Stimulated activated naive CD8-positive, alpha-beta T cell treated with anti-CD3 and anti-CD28 coated beads, Interleukin-15, Interleukin-2, amounts not matched to agents 100 ng/mL and 50 ng/mL, for 24 hours (primary cell): ENCODE data around the gene BUD31.
"Not testable (repeated sequence)": the region's sequence is repeated elsewhere in the genome, so short reads cannot be mapped to it uniquely, and the experiment has no call there.

Experiments
- H3K27ac Mint-ChIP-seq: one replicate; pipeline ENCODE4 v1.8.0; 2021; ENCODE audit warnings: mild to moderate bottlenecking, mixed read lengths
- H3K27me3 Mint-ChIP-seq: one replicate; pipeline ENCODE4 v1.8.0; 2021; ENCODE audit warnings: mixed read lengths
- H3K36me3 Mint-ChIP-seq: one replicate; pipeline ENCODE4 v1.8.0; 2021; ENCODE audit warnings: low read depth, mixed read lengths
- H3K4me1 Mint-ChIP-seq: one replicate; pipeline ENCODE4 v1.8.0; 2021; ENCODE audit warnings: low read depth, mixed read lengths
- H3K4me3 Mint-ChIP-seq: one replicate; pipeline ENCODE4 v1.8.0; 2021; ENCODE audit warnings: mild to moderate bottlenecking, mixed read lengths
- H3K9me3 Mint-ChIP-seq: one replicate; pipeline ENCODE4 v1.8.0; 2021; ENCODE audit warnings: mixed read lengths

BUD31 gene

GRCh38 chr7:99424932-99425730 lies 16.4 kb downstream of the BUD31 start:
- Mint-ChIP-seq H3K27ac (no peak overlapping the region), H3K4me3 (no peak overlapping the region), H3K36me3 (peaks cover 29% of the 10 kb centered on the region), H3K27me3 (no peaks in the 10 kb centered on the region), H3K9me3 (no peaks in the 10 kb centered on the region), H3K4me1 (no peaks in the 10 kb centered on the region)

- no peak overlapping the region for H3K27ac Mint-ChIP-seq
- no peaks in the 10 kb centered on the region for H3K27me3 Mint-ChIP-seq
- H3K4me1 Mint-ChIP-seq, result no peaks in the 10 kb centered on the region
- peaks cover 32% of the 10 kb centered on the region for H3K36me3 Mint-ChIP-seq
- no peaks in the 10 kb centered on the region for H3K9me3 Mint-ChIP-seq
- no peak overlapping the region for H3K4me3 Mint-ChIP-seq
These were observed 20.3 kb downstream of the BUD31 start for GRCh38 chr7:99428972-99429566.

- H3K36me3 Mint-ChIP-seq, result peaks cover 28% of the 10 kb centered on the region
- H3K4me1 Mint-ChIP-seq, result no peaks in the 10 kb centered on the region
- H3K27me3 Mint-ChIP-seq, result no peaks in the 10 kb centered on the region
- no peaks in the 10 kb centered on the region for H3K9me3 Mint-ChIP-seq
- H3K27ac Mint-ChIP-seq, result no peak overlapping the region
- no peak overlapping the region for H3K4me3 Mint-ChIP-seq
These were observed 21.0 kb downstream of the BUD31 start for GRCh38 chr7:99429756-99430155.

GRCh38 chr7:99431756-99432540 lies 23.2 kb downstream of the BUD31 start:
- peaks cover 22% of the 10 kb centered on the region for H3K36me3 Mint-ChIP-seq
- not testable (repeated sequence) for H3K27ac Mint-ChIP-seq, H3K4me3 Mint-ChIP-seq, H3K9me3 Mint-ChIP-seq, H3K4me1 Mint-ChIP-seq, H3K27me3 Mint-ChIP-seq

- Mint-ChIP-seq H3K27me3 (no peaks in the 10 kb centered on the region), H3K27ac (no peak overlapping the region), H3K4me3 (no peak overlapping the region), H3K9me3 (no peaks in the 10 kb centered on the region), H3K36me3 (peaks cover 16% of the 10 kb centered on the region), H3K4me1 (peaks cover 11% of the 10 kb centered on the region)
These were observed 24.4 kb downstream of the BUD31 start for GRCh38 chr7:99433158-99433557.

GRCh38 chr7:99437946-99438572 lies 29.3 kb downstream of the BUD31 start:
- H3K4me1 Mint-ChIP-seq, result peaks cover 42% of the 10 kb centered on the region
- H3K27me3 Mint-ChIP-seq, result no peaks in the 10 kb centered on the region
- peak overlapping the region; percentile 98 for H3K4me3 Mint-ChIP-seq
- H3K9me3 Mint-ChIP-seq, result no peaks in the 10 kb centered on the region
- H3K27ac Mint-ChIP-seq, result peak overlapping the region; percentile 97
- H3K36me3 Mint-ChIP-seq, result peaks cover 24% of the 10 kb centered on the region

- H3K9me3 Mint-ChIP-seq, result no peaks in the 10 kb centered on the region
- H3K36me3 Mint-ChIP-seq, result peaks cover 22% of the 10 kb centered on the region
- peaks cover 44% of the 10 kb centered on the region for H3K4me1 Mint-ChIP-seq
- H3K4me3 Mint-ChIP-seq, result peak within 1 kb of the TSS; percentile 98
- peak within 1 kb of the TSS; percentile 97 for H3K27ac Mint-ChIP-seq
- H3K27me3 Mint-ChIP-seq, result no peaks in the 10 kb centered on the region
These were observed 30.1 kb downstream of the BUD31 start, which contains the start of the genes CPSF4 and PTCD1 for GRCh38 chr7:99438573-99439480. Gene CPSF4, plus strand, starts transcription at chr7:99438943. Its CDS starts 140 bp downstream, at chr7:99439083. Gene PTCD1, minus strand, starts transcription at chr7:99438798. Its CDS starts 3,556 bp downstream, at chr7:99435242.

- H3K27me3 Mint-ChIP-seq, result no peaks in the 10 kb centered on the region
- H3K27ac Mint-ChIP-seq, result peak overlapping the region; percentile 82
- H3K36me3 Mint-ChIP-seq, result peaks cover 31% of the 10 kb centered on the region
- H3K4me3 Mint-ChIP-seq, result peak overlapping the region; percentile 98
- no peaks in the 10 kb centered on the region for H3K9me3 Mint-ChIP-seq
- peaks cover 44% of the 10 kb centered on the region for H3K4me1 Mint-ChIP-seq
These were observed 31.4 kb downstream of the BUD31 start for GRCh38 chr7:99440195-99440594.

GRCh38 chr7:99446096-99446495 lies 37.3 kb downstream of the BUD31 start:
- H3K27me3 Mint-ChIP-seq, result no peaks in the 10 kb centered on the region

GRCh38 chr7:99447943-99448342 lies 39.2 kb downstream of the BUD31 start:
- no peaks in the 10 kb centered on the region for H3K27me3 Mint-ChIP-seq
- H3K36me3 Mint-ChIP-seq, result peaks cover 56% of the 10 kb centered on the region

More at GRCh38 chr7:99446096-99446495, 37.3 kb downstream of the BUD31 start:
- Mint-ChIP-seq H3K36me3 (peaks cover 58% of the 10 kb centered on the region), H3K9me3 (no peaks in the 10 kb centered on the region), H3K27ac (no peak overlapping the region), H3K4me1 (peaks cover 12% of the 10 kb centered on the region), H3K4me3 (no peak overlapping the region)

GRCh38 chr7:99448855-99449254 lies 40.1 kb downstream of the BUD31 start:
- H3K9me3 Mint-ChIP-seq, result no peaks in the 10 kb centered on the region
- H3K27me3 Mint-ChIP-seq, result no peaks in the 10 kb centered on the region
- peaks cover 57% of the 10 kb centered on the region for H3K36me3 Mint-ChIP-seq
- no peaks in the 10 kb centered on the region for H3K4me1 Mint-ChIP-seq
- no peak overlapping the region for H3K27ac Mint-ChIP-seq
- H3K4me3 Mint-ChIP-seq, result no peak overlapping the region

More at GRCh38 chr7:99447943-99448342, 39.2 kb downstream of the BUD31 start:
- Mint-ChIP-seq H3K9me3 (no peaks in the 10 kb centered on the region), H3K27ac (no peak overlapping the region), H3K4me1 (peaks cover 4% of the 10 kb centered on the region), H3K4me3 (no peak overlapping the region)

- Mint-ChIP-seq H3K4me3 (no peak overlapping the region), H3K9me3 (no peaks in the 10 kb centered on the region), H3K36me3 (peaks cover 59% of the 10 kb centered on the region), H3K27ac (no peak overlapping the region), H3K4me1 (no peaks in the 10 kb centered on the region), H3K27me3 (no peaks in the 10 kb centered on the region)
These were observed 40.6 kb downstream of the BUD31 start for GRCh38 chr7:99449326-99449725.

- Mint-ChIP-seq H3K4me1 (no peaks in the 10 kb centered on the region), H3K36me3 (peaks cover 52% of the 10 kb centered on the region), H3K4me3 (no peak overlapping the region), H3K9me3 (no peaks in the 10 kb centered on the region), H3K27ac (no peak overlapping the region), H3K27me3 (no peaks in the 10 kb centered on the region)
These were observed 43.2 kb downstream of the BUD31 start for GRCh38 chr7:99451936-99452335.

GRCh38 chr7:99452541-99452940 lies 43.8 kb downstream of the BUD31 start:
- Mint-ChIP-seq H3K27ac (no peak overlapping the region), H3K36me3 (peaks cover 55% of the 10 kb centered on the region), H3K4me1 (no peaks in the 10 kb centered on the region), H3K4me3 (no peak overlapping the region), H3K9me3 (no peaks in the 10 kb centered on the region), H3K27me3 (no peaks in the 10 kb centered on the region)
